Mucosa of descending colon (tissue), 3 donors: ENCODE results near the gene CAPSL. TPM values are rescaled to one million over a fixed set of nuclear protein-coding genes. Genes with fewer than 3 reads are reported as not detected.

ENCODE experiments used
- ATAC-seq: fragments of 200-7000 bp; cut with Tn5 transposase; one replicate; pipeline ENCODE4 v1.9.1; 2020; ENCODE audit warnings: mild to moderate bottlenecking, moderate library complexity
- DNase-seq, 3 donors: peaks; one replicate each; pipeline ENCODE4 v3.0.0-alpha.2; 2020
- H3K36me3 ChIP-seq: fragments of 200-600 bp; one replicate; pipeline ENCODE4 v1.8.0; 2021; ENCODE audit warnings: low read depth, mild to moderate bottlenecking
- H3K4me1 ChIP-seq: fragments of 200-600 bp; one replicate; pipeline ENCODE4 v1.8.0; 2021; ENCODE audit warnings: low read depth, mild to moderate bottlenecking
- H3K4me3 ChIP-seq: fragments of 200-600 bp; one replicate; pipeline ENCODE4 v1.8.0; 2021; ENCODE audit warnings: mild to moderate bottlenecking
- H3K9me3 ChIP-seq: fragments of 200-600 bp; one replicate; pipeline ENCODE4 v1.8.0; 2021; ENCODE audit warnings: mild to moderate bottlenecking
- intact Hi-C, 2 donors: fragments of 100-400 bp; cut with DNase I in 1 of 2; cut with micrococcal nuclease in 1 of 2; formaldehyde crosslinking; loops; one replicate each; pipeline versions ENCODE4 v1.11.0 to v1.11.1; 2022; cut with DNase I, micrococcal nuclease
- total RNA-seq, 3 donors: library from RNA; stranded (reverse); fragmentation: NEBNext Ultra II Directional in 2 of 3; extraction: Animal tissue kit (Norgen Biotek cat#: 25700) in 2 of 3; gene quantifications; one replicate each; pipeline versions ENCODE4 v1.2.1 to v1.2.4, GENCODE V29; 2021 to 2023
- TF ChIP-seq, protein P1 (sequence below): fragments of 200-600 bp; IDR thresholded peaks from one replicate; pipeline ENCODE4 v1.8.0; 2022; ENCODE audit warnings: antibody characterized with exemption, mild to moderate bottlenecking
- donor health status: DM: no; HTN: no; CAD: no; lungs with moderate emphysema.
- donor health status: DM: no; HTN: no; CAD: no.
- donor health status: DM: no; HTN: yes; CAD: no.

Gene CAPSL
- total RNA-seq, 3 donors from 2014 or later, result not detected

DNA sequence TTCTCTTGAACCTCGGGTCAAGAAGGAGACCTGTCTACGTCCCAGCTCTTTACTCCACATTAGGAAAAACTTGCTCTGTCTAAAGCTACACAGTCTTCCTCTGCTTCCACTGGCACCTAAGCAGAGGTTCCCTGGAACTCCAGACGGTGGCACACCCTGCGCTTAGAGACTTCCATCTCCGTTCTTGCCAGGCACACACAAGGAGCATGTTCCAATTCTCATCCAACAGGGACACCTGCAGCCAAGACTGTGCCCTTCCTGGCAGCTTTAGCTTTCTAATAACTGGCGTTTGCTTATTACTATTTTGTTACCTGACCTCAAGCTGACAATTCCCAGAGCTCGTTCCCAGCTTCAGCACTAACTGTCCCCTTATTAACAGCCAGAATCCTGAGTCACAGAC, 16.0 kb downstream of the CAPSL start:
- DNase-seq (no peak), ATAC-seq (no peak)
- TF ChIP-seq, protein P1, sequence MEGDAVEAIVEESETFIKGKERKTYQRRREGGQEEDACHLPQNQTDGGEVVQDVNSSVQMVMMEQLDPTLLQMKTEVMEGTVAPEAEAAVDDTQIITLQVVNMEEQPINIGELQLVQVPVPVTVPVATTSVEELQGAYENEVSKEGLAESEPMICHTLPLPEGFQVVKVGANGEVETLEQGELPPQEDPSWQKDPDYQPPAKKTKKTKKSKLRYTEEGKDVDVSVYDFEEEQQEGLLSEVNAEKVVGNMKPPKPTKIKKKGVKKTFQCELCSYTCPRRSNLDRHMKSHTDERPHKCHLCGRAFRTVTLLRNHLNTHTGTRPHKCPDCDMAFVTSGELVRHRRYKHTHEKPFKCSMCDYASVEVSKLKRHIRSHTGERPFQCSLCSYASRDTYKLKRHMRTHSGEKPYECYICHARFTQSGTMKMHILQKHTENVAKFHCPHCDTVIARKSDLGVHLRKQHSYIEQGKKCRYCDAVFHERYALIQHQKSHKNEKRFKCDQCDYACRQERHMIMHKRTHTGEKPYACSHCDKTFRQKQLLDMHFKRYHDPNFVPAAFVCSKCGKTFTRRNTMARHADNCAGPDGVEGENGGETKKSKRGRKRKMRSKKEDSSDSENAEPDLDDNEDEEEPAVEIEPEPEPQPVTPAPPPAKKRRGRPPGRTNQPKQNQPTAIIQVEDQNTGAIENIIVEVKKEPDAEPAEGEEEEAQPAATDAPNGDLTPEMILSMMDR, result no peak
- H3K4me3 ChIP-seq, result no peak overlapping the region
- no peaks in the 10 kb centered on the region for H3K9me3 ChIP-seq
- H3K36me3 ChIP-seq, result no peaks in the 10 kb centered on the region
- H3K4me1 ChIP-seq, result no peaks in the 10 kb centered on the region
- intact Hi-C loops, result loop anchor here in 1 of 2 donors (10.0 kb wide), 1 partner anchor 838 kb away; no protein-coding TSS in a partner anchor

DNA sequence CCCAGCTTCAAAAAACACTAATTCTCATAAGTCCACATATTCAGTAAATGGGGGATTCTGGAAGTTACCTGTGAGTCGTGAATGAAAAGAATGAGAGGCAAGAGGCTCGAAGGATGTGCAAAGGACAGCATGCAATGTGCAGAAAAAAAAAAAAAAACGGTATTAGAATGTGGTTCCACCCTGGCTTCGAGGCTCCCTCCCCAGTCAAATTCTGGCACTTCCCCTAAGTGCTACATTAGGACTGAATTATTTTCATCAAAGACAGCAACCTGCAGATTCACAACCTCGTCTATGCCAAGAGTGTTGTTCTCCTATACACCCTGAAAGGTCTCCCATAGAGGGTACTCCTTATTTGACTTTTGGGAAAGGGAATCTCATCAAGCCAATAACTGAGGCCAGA, 16.5 kb downstream of the CAPSL start:
- H3K4me1 ChIP-seq, result no peaks in the 10 kb centered on the region
- ATAC-seq, result no peak
- intact Hi-C loops, result loop anchor here in 1 of 2 donors (10.0 kb wide), 1 partner anchor 837 kb away; no protein-coding TSS in a partner anchor
- no peaks in the 10 kb centered on the region for H3K36me3 ChIP-seq
- TF ChIP-seq, protein P1, result no peak
- no peak overlapping the region for H3K4me3 ChIP-seq
- DNase-seq, result no peak
- H3K9me3 ChIP-seq, result no peaks in the 10 kb centered on the region

DNA sequence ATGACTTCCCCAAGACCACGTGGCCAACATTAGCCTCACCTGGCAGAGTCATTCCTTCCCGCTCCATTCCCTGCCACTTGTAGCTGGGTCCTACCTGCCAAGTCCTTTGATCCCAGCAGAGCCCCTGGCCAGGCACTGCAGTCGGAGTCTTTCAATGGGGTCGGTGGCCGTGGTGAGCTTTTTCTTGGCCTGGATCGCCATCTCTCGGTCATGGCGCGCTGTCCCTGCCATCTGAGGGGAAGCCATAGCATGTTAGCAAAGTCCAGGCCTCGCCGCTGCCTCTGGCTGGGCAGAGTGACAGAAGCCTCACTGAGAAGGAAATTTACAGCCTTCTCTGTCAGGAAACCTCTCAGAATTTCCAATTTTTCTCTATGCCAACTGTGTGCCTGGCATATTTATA, 17.5 kb downstream of the CAPSL start:
- no peaks in the 10 kb centered on the region for H3K36me3 ChIP-seq
- intact Hi-C loops, result loop anchor here in 1 of 2 donors (10.0 kb wide), 1 partner anchor 836 kb away; no protein-coding TSS in a partner anchor
- no peak overlapping the region for H3K4me3 ChIP-seq
- no peaks in the 10 kb centered on the region for H3K4me1 ChIP-seq
- DNase-seq, result no peak
- TF ChIP-seq, protein P1, result no peak
- ATAC-seq, result no peak
- no peaks in the 10 kb centered on the region for H3K9me3 ChIP-seq

DNA sequence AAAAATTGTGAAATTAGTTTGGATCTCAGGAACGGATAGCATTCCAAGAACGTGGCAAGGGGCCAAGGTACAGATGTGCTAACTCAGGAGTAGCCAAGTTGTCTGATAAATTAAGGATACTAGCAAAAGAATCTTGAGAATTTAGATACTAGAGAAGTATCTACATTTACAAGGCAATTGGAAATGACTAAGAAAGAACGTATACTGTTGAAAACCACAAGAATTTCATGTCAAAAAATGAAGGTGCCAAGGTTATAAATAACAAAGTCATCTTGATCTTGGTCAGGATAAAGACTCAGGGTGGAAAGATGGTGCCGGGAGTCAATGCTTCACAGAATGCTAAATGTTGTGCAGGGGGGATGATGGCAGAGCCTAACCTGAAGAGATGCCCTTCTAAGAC, 19.2 kb downstream of the CAPSL start:
- TF ChIP-seq, protein P1, result no peak
- intact Hi-C loops, result no loop called here
- Histone ChIP-seq H3K4me1 (no peaks in the 10 kb centered on the region), H3K4me3 (no peak overlapping the region), H3K36me3 (no peaks in the 10 kb centered on the region), H3K9me3 (no peaks in the 10 kb centered on the region)
- DNase-seq (no peak), ATAC-seq (no peak)

DNA sequence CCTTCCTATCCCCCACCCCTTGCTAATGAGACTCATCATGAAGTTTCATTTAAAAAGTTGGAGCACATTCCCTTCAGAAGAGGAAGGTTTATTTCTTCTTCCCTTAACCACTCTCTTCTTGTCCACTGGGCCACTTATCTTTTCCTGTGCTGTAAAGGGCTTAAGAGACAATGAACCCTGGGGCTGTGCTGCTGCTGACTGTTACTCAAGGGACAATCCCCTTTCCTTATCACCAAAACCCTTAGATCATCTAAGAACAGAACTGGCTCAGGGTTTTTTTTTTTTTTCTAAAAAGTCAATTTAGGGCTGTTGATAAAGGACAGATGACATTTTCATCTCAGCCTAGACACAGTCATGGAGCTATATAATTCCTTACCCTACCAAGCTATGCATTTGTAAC, 29.6 kb downstream of the CAPSL start:
- TF ChIP-seq, protein P1, result no peak
- H3K4me1 ChIP-seq, result no peaks in the 10 kb centered on the region
- ATAC-seq, result no peak
- intact Hi-C loops, result loop anchor here in 1 of 2 donors (10.0 kb wide), 1 partner anchor 264 kb away; no protein-coding TSS in a partner anchor
- no peaks in the 10 kb centered on the region for H3K36me3 ChIP-seq
- no peaks in the 10 kb centered on the region for H3K9me3 ChIP-seq
- DNase-seq, result no peak
- no peak overlapping the region for H3K4me3 ChIP-seq

DNA sequence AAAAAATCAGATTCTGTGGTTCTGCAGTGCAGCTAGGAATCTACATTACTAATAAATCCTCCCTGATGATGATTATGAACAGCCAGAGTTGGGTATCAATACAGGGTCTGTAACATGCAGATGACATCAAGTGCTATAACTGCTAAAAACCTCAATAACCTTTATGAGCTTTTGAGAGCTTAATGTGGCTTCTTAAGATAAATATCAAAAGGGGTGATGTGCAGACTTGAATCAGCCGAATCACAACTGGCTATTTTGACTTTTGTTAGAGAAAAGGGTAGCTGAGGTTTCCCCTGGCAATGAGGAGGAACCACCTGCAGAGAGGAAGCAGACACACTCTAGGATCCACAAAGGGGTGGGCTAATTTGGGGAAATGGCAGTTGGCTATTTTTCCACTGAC, 30.2 kb downstream of the CAPSL start:
- no peaks in the 10 kb centered on the region for H3K36me3 ChIP-seq
- no peaks in the 10 kb centered on the region for H3K9me3 ChIP-seq
- no peak for DNase-seq
- TF ChIP-seq, protein P1, result no peak
- no peak for ATAC-seq
- H3K4me3 ChIP-seq, result no peak overlapping the region
- intact Hi-C loops, result loop anchor here in 1 of 2 donors (10.0 kb wide), 1 partner anchor 263 kb away; no protein-coding TSS in a partner anchor
- no peaks in the 10 kb centered on the region for H3K4me1 ChIP-seq
